Lower leg skin (tissue), 3 donors: ENCODE measurements around the gene POC1B.

Source experiments
- CTCF ChIP-seq, 3 donors: fragments of 450-650 bp; IDR thresholded peaks; one replicate each; pipeline ENCODE4 v1.5.1; 2016; ENCODE audit warnings: antibody characterized with exemption in 3 of 3, mild to moderate bottlenecking in 3 of 3, moderate library complexity in 2 of 3
- POLR2A ChIP-seq, 2 donors: fragments of 450-650 bp; IDR thresholded peaks; one replicate each; pipeline ENCODE4 v1.6.1; 2016 to 2017; ENCODE audit warnings: antibody characterized with exemption in 2 of 2, mild to moderate bottlenecking in 1 of 2, moderate library complexity in 1 of 2

DNA sequence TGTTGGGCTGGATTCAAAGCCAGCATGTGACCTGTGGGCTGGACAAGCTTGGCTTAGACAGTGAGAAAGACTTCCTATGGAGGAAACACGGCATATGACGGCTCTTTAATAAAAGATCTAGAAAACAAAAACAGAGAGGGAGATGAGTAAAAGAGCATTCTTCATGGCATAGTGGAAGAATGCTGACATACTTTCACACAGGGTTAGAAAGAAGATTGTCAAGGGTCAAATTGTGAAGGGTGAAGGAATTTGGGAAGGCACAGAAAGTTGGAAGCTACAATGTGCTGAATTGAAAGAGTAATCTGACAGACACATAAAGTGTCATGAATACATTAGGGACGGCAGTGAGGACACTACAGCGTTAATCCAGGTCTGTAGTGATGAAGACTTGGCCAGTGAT, 64.7 kb downstream of the POC1B start:
- TF ChIP-seq POLR2A (IDR thresholded peaks at IDR 0.05) (no peak), CTCF (IDR thresholded peaks at IDR 0.05) (no peak)
